Glomerular visceral epithelial cell (primary cell): Measurements from ENCODE around the gene FAM227B.
"Not testable (repeated sequence)": the region's sequence is repeated elsewhere in the genome, so short reads cannot be mapped to it uniquely, and the experiment has no call there.

Experiments used
- DNase-seq: peaks from one replicate; pipeline ENCODE4 v3.0.0-alpha.2; 2016; ENCODE audit errors: extremely low spot score

The FAM227B gene

DNA sequence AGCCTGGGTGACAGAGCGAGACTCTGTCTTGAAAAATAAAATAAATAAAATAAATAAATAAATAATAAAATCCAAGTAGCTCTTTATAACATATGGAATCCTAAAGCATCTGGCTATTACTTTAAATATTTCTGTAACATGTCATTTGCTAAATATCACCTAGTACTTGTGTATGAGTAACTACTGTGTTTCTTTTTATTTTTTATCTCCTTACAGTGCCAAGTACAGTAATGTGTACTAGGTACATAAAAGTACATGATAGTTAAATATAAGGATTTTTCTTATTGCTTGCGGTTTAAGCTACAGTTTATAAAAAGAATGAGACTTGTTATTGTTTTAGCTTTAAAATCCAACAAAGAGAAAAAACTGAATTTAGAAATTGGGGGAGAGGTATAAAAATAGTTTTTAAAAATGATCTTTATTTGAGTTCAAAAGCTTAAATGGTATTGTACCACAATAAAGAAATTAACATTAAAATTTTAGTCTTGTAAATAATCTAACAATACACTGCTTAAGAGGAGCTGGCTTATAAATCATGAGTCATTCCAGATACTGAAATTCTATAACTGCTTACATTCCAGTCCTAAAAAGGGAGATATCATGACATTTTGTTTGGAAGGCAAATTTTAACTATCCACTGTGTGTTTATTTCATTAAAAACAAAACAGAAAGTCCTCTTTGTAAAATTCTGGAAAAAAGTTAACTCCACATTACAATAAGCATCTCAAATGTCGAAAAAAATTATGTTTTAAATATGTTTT lies 124.4 kb downstream of the FAM227B start:
- no peak for DNase-seq

DNA sequence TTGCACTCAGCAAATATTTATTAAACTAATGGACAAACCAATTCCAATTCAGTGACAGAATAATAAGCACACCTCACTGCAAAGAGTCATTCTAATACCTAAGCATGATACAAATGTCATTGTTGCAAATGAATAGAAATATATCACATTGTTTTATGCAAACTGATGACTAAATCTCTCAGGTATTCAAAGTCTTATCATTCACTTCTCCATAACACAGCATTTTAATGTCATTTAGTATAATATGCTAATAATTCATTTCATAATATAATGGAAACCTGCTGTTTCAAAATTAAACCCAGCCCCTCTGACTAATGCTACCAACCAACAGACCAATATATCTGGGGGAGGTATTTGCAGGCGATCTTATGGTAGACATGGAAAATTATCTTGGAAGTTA lies 125.8 kb downstream of the FAM227B start:
- DNase-seq, result no peak

DNA sequence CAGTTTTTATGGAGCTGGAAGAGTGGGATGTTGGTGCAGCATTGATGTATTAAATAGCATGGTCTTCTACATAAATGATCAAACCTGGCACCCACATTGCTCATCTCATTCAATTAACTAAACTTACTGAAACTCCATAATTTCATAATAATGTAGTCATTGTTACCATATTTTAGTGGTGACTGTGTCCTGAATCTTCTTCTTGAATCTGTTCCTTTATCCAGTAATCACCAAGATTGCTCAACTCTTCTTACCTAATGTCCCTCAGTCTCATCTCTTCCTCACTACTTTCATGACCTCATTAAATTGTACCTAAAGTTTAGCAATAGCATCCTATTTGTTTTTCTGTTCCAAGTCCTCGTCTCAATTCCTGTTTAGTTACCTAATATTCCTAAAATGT lies 127.8 kb downstream of the FAM227B start:
- no peak for DNase-seq

DNA sequence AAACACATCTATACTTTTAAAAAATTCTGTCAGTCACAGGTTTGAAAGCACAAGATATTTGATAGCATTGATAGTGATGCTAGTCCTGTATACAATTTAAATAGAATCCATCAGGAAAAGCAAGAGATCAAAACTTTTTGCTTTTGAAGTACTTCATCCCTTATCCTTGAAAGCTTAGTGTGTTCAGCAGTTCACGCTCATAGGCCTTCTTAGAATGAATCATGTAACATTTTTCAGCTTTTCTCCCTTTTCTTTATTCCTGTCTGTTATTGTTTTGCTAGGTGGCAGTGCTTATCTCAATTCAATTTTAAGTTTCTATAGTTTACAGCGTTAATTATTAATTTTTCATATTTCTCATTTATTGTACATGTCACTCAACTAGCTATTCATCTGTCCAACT lies 128.5 kb downstream of the FAM227B start:
- DNase-seq, result no peak

DNA sequence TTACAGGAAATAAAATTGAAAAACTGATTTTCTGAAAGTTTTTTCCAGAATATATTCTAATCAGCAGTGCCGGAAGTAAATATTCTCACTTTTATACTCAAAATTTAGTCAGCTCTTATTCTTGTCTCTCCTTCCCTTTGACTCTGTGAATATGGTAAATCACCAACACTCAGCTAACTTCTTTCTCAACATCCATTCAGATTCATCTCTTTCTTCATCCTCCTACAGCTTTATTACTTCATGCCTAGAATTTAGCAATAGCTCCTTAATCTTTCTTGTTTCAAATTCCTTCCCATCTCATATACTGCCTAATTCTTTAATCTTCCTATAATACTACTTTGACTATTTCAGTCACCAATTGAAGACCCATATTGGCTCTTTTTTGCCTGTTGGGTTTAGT lies 129.7 kb downstream of the FAM227B start:
- DNase-seq, result no peak

DNA sequence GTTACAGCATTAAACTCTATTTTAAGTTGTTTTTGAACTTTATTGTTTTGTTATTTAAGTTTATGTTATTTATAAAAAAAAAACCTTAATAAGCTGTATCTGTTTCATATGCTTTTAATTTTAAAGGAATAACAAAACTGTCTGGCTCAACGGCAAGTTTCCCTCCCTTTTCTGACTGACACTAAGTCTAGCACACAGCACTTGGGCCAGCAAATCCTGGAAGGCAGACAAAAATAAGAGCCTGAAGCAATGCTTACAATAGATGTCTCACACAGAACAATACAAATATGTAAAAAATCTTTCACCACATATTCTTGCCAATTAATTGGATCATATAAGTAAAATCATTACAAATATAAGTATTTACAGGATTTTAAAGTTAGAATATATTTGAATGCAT lies 135.2 kb downstream of the FAM227B start:
- DNase-seq, result not testable (repeated sequence)

DNA sequence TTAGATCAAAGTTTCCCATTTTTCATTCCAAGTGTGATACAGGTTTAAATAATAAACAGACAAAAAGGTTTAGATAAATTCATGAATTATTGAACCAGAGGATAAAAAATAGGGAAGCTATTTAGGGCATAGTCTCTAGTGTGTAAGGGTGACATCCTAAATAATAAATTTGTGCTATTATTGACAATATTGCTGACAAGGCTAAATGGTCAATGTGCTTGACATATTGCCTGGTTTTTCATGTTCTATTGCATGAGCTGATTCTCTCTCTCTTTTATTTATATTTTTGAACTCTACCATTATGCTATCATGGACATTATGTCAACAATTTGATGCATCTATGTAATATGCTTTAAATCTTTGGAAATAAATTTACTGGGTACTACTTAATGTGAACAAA lies 141.6 kb downstream of the FAM227B start:
- DNase-seq, result not testable (repeated sequence)

DNA sequence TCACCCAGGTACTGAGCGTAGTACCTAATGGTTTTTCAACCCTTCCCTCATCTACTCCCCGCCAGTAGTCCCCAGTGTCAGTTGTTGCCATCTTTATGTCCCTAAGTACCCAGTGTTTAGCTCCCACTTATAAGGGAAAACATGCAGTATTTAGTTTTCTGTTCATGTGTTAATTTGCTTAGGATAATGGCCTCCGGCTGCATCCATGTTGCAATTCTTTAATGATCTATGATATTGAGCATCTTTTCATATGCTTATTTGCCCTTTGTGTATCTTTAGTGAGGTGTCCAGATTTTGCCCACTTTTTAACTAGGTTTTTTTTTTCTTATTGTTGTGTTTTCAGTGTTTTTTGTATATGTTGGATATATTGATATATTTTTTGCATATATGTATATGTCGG lies 142.6 kb downstream of the FAM227B start:
- DNase-seq, result not testable (repeated sequence)

DNA sequence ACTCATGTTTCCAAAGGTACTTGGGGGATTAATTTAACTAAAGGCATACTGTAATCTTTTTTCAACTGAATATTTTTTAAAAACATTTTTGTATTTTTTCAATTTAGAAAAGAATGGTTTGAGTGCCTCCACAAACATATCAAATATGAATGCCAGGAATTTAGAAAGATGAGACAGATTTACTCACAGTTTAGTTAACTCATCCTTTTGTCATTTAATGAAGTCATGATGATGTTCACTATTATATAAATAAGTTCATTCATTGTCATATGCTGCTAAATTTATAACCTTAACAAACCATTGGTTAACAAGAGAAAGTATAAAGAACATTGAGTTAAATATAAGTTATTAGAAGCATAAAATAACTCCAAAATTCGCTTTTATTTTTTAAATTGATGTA lies 147.6 kb downstream of the FAM227B start:
- DNase-seq, result no peak

DNA sequence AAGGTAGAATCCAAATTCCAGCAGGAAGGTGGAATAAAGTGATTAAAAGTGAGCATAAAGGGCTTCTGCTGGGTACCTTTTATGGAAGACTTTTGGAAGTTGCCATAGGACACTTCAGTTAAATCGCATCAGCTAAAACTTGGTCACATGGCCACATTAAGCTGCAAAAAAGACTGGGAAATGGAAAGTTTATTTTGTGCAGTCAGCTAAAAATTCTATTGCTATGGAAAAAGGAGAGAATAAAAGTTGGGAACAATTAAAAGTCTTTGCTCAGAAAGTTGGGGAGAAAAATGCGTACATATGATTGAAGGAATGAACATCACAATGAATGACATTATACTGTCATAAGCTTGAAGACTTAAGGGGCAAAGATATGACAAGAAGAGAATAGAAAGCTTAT lies 148.3 kb downstream of the FAM227B start:
- no peak for DNase-seq

DNA sequence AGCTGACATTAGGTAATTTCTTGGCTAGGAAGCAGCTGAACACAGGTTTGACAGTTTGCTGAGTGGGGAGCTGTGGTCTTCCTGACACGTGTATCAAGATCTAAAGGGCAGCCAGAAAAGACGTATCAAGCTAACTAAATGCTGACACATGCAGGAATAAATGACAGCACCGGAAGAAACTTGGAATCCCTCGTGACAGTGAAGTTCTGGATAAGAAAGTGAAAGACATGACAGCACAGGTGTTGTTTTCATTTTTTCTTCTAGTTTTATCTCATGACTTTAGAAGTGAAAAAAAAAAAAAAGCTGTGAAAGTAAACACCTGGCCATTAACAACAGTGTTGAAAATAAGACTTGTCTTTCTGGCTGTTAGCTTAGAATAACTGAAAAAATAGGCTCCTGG lies 148.9 kb downstream of the FAM227B start:
- no peak for DNase-seq

DNA sequence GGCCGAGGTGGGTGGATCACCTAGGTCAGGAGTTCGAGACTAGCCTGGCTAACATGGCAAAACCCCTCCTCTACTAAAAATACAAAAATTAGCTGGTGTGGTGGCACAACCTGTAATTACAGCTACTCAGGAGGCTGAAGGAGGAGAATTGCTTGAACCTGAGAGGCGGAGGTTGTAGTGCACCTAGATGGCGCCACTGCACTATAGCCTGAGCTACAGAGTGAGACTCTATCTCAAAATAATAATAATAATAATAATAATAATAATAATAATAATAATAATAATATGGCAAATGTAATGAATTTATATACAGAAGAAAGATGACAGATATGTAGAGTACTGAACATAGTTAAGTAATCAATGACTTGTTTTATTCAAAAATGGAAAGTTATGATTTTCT lies 149.4 kb downstream of the FAM227B start:
- DNase-seq, result not testable (repeated sequence)

DNA sequence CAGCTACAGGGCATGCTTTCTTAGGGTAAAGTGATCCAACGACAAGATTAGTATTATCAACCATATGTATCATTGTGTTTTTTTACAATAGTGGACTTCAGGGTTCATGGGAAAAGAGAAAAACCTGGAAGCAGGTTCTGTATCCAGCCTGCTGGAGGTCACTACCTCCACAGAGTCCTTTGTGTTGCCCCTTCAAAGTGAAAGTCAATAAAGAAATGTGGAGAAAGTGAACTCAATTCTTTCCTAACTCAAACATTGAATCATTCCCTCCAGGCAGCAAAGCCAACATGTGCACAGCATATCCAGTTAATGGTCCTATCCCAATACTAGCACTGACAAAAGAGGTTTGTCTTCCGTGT lies 152.2 kb downstream of the FAM227B start:
- DNase-seq, result no peak

DNA sequence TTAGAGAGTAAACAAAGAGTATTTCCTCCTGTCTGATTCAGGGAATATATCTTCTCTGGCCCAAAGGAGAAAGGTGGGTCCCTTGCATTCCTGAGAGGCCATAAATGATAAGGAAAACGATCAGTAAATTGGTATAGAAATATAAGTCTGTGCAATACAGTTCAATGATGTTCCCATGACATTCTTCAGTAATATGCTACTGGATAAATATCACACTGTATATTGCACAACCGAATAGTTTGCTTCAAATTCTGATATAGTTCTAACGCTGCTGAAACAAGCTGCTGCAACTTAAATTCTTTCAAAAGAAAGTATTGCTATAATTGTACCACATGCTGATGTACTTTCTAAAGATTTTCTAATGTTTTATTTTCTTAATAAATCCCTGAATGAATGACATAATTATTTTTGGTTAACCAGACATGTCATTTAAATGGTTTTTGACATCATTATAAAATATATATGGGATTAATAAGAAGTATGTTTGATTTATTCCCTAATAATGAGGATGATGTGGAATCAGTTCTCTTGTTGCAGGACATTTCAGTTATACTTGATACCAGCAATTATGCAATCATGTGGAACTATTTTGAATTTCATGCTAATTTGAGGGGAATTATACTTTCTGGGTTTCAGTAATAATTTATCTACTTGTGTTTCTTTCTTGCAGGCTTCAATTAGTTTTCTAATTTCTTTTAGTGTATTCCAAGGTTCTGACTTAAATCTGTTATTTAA lies 152.7 kb downstream of the FAM227B start:
- no peak for DNase-seq

DNA sequence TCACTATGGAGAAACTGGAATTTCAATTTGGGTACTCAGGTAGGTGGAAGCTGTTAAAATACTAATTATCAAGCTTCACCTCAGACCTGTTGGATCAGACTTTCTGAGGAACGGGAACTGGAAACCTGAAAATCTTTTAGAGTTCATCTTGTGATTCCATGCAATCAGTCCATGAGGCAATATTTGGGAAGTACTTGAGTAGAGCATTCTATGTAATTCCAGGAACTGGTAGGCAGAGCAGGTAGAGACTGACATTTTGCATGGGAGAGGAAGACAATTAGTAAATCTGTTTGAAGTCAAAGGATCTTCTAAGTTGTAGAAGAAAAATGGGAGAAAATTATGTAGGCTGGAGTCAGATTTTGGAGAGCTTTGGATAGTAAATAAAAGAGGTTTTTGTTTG lies 154.5 kb downstream of the FAM227B start:
- no peak for DNase-seq

DNA sequence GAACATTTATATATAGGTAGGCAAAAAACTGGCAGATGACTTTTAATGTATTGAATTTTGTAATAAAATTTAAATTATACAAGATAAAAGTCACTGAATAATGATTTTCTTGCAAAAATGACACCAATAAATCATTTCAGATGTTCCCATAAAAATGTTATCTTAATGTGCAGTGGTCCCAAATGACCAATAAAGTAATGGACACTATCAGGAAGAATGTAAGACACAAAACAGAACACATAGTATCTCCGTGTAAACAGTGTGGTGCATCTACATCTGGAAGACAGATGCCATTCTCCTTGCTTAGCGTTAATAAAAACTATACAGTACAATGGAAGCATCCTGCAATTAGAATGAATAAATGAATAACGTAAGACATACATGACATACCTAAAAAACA lies 156.1 kb downstream of the FAM227B start:
- DNase-seq, result no peak

DNA sequence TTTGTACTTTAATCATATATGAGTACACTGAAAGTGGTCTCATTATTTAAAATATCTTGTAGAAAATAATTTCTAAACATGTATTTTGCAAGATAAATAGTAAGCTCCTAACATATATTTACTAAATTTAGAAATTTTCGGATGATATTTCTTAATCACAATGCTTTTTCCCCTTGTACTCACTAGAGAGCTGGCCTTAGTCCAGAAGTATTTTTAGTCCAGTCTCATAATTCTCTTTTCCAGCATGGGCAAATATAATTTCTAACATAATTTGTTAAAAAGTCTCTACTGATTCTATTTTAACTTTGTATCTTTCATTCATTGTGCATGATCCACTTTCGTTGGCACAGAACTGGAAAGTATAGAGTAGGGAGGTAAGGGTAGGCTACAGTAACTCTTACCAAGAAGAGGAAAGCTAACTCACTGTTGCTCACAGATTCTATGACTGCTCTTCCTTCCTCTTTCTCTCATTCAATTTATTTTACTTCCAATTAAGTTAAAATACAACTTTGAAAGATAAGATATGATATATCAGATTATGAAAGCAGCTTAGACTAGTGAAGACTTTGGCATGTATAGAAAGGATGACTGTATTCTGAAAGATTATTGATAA lies 158.3 kb downstream of the FAM227B start:
- no peak for DNase-seq

DNA sequence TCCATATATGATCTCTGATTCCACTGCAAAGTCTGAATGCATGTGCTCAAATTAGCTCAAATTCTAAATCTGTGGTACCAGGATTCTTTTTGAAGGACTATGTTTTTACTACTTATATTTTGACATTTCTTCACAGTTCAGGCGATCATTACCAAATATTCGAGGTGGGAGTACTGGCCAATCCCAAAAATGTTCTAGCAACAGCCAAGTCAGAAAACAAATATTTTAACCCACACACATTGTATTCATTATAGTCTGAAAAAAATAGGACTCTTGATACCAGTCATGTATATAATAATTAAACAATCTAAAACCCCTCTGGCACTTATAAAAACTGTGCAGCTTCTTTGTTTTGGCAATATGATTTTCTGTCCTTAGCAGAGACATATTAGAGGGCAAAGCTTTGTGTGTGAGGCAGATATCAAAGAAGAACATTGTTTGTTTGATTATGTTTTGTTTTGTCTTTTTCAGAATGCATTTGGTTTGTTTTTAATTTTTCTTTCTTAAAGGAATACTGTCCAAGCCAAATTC lies 160.1 kb downstream of the FAM227B start:
- no peak for DNase-seq

DNA sequence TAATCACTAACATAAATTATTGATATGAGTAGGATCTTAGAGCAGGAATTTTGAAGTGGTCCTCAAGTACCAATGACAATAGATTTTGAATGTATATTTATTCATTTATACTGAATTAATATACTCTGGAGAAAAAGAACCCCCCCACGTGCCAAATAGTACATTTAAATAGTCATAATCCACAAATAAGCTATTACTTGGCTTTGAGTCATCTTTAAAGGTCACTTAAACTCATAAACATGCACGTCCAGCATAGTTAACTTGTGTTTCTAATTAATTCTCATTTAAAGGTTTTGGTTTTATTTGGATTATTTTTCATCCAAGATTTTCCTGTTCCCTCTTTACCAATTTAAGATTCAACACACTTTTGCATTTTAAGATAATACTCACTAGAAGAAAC lies 162.5 kb downstream of the FAM227B start:
- DNase-seq, result no peak

DNA sequence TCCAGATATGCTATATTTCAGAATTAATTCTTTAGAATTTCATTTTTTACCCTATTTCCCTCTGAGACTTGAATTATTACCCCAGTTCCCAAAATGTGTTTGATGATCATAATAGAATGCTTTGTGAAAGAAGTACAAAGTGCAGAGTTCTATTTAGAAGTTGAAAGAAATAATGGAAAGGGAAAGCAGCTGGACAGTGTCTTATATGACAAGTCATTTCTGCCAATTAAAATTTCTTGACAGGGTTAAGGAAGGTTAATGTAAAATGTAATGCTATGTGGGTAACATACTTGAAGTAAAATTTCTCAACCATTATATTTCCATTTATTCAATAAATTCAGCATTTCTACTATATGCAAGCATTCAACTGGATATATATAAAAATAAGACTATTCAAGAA lies 164.5 kb downstream of the FAM227B start:
- no peak for DNase-seq

DNA sequence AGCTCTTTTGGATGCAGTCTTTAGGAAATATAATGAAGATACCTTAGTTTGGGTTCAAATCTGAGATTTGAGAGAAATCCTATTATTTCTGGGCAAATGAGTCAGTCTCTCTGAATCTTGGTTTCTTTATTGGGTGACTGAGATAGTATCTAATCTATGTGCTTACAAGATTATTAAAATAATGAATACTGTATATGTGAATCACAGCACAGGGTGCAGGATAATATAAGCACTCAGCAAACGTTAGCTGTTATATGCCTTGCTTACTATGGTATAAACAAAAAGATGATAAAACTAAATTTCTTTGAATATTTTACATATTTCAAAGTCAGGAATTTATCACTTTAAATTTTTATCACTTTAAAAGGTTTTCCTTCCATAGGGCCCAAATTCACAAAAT lies 168.0 kb downstream of the FAM227B start:
- no peak for DNase-seq

DNA sequence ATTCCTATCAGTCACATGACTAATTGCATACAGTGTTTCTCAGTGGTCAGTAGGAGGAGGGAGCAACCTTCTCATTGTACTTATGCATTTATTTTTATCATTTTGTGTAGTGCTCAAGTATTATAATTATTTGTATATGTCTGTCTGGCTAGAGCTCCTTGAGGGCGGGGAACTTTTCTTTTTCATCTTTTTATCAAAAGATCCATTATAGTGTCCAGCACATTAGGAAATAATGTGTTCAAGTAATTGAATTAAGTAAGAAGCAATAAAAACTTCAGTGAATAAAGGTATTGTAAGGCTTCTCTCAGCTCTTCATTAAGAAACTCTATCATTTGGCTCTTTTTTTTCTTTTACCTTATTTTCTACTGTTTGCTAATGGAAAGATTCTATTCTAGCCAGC lies 178.8 kb downstream of the FAM227B start:
- no peak for DNase-seq

DNA sequence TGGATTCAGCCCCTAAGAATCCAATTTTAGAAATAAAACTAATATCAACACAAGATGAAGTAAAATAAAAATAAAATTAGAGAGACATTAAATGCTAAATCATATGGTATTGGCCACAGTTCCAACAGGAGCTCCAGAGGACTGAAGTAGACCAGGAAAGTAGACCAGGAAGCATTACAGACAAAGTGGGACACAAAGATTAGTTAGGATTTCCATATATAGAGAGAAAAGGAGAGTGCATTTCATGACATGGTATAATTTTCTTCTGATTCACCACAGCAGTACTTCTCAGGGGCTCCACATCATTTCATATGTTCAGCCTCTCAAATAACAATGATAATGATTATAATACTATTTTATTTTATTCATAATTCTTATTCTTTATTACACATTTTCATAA lies 179.3 kb downstream of the FAM227B start:
- no peak for DNase-seq
